ENCODE data around the gene CCDC57.
A peak's percentile ranks its signal among the peaks of the same experiment; 100 is the strongest.

The CCDC57 gene

GRCh38 chr17:82080789-82081464 lies 131.7 kb downstream of the CCDC57 start:
- no peak for DNase-seq (ENCODE audit: low spot score)

GRCh38 chr17:82080048-82080788 lies 132.4 kb downstream of the CCDC57 start:
- no peak for DNase-seq (ENCODE audit: low spot score)

- DNase-seq (ENCODE audit: low spot score): no peak
These were observed 133.5 kb downstream of the CCDC57 start for GRCh38 chr17:82079001-82079677.

GRCh38 chr17:82078433-82078832 lies 134.2 kb downstream of the CCDC57 start:
- no peak for DNase-seq (ENCODE audit: low spot score)

- DNase-seq (ENCODE audit: low spot score): no peak
These were observed 134.9 kb downstream of the CCDC57 start for GRCh38 chr17:82077617-82078358.

- DNase-seq (ENCODE audit: low spot score): no peak
These were observed 135.7 kb downstream of the CCDC57 start for GRCh38 chr17:82076785-82077591.

GRCh38 chr17:82076018-82076784 lies 136.4 kb downstream of the CCDC57 start:
- no peak for DNase-seq (ENCODE audit: low spot score)

- DNase-seq (ENCODE audit: low spot score): no peak
These were observed 139.2 kb downstream of the CCDC57 start for GRCh38 chr17:82073446-82073845.

- DNase-seq (ENCODE audit: low spot score): no peak
These were observed 139.8 kb downstream of the CCDC57 start for GRCh38 chr17:82072827-82073226.

GRCh38 chr17:82070611-82071010 lies 142.0 kb downstream of the CCDC57 start:
- no peak for DNase-seq (ENCODE audit: low spot score)

- peak; percentile 64 for DNase-seq (ENCODE audit: low spot score)
These were observed 146.9 kb downstream of the CCDC57 start, which contains the start of gene DUS1L for GRCh38 chr17:82065638-82066303. DUS1L (minus strand) TSS chr17:82065804; CDS start chr17:82065059, 745 bp downstream.

- no peak for DNase-seq (ENCODE audit: low spot score)
These were observed 147.4 kb downstream of the CCDC57 start for GRCh38 chr17:82065193-82065637.

- no peak for DNase-seq (ENCODE audit: low spot score)
These were observed 148.0 kb downstream of the CCDC57 start for GRCh38 chr17:82064433-82065192.

- DNase-seq (ENCODE audit: low spot score): no peak
These were observed 148.9 kb downstream of the CCDC57 start for GRCh38 chr17:82063424-82064415.

- DNase-seq (ENCODE audit: low spot score): no peak
These were observed 149.7 kb downstream of the CCDC57 start for GRCh38 chr17:82062984-82063368.

GRCh38 chr17:82062076-82062983 lies 150.3 kb downstream of the CCDC57 start:
- DNase-seq (ENCODE audit: low spot score): no peak
